ENCODE results near the gene OSBPL7. TPM values are rescaled to one million over a fixed set of nuclear protein-coding genes. Genes with fewer than 3 reads are reported as not detected.

Gene OSBPL7
- total and polyA plus RNA-seq, 2 donors (not counting 3 experiments of a cell fraction or from before 2014, with no cell fraction given): 16.2 to 29.1 TPM

Other genes with a start within 250 kb of the OSBPL7 start
- 495 and 508 TPM in 2 replicates for gene KPNB1, start 171.9 kb downstream of the OSBPL7 start, total RNA-seq
- gene KPNB1, start 171.9 kb downstream of the OSBPL7 start, polyA plus RNA-seq: 108 and 119 TPM in 2 replicates
- 11.7 and 15.3 TPM in 2 replicates for gene TBKBP1, start 127.6 kb downstream of the OSBPL7 start, total RNA-seq
- gene TBKBP1, start 127.6 kb downstream of the OSBPL7 start, polyA plus RNA-seq: 7.0 and 7.2 TPM in 2 replicates
- gene TBX21, start 88.6 kb downstream of the OSBPL7 start, total RNA-seq: not detected in 2 replicates
- not detected in 2 replicates for gene TBX21, start 88.6 kb downstream of the OSBPL7 start, polyA plus RNA-seq
- gene MRPL10, start 9.7 kb upstream of the OSBPL7 start, total RNA-seq: 38.5 and 43.4 TPM in 2 replicates
- 84.0 and 88.1 TPM in 2 replicates for gene MRPL10, start 9.7 kb upstream of the OSBPL7 start, polyA plus RNA-seq
- 0.42 TPM in 1 of 2 replicates, not detected in the other for gene LRRC46, start 9.9 kb upstream of the OSBPL7 start, total RNA-seq
- 0.13 and 0.36 TPM in 2 replicates for gene LRRC46, start 9.9 kb upstream of the OSBPL7 start, polyA plus RNA-seq
- 31.1 and 31.7 TPM in 2 replicates for gene SCRN2, start 19.5 kb upstream of the OSBPL7 start, total RNA-seq
- 47.6 and 48.9 TPM in 2 replicates for gene SCRN2, start 19.5 kb upstream of the OSBPL7 start, polyA plus RNA-seq
- gene SP6, start 29.4 kb upstream of the OSBPL7 start, total RNA-seq: 0.90 and 1.3 TPM in 2 replicates
- 0.11 and 0.13 TPM in 2 replicates for gene SP6, start 29.4 kb upstream of the OSBPL7 start, polyA plus RNA-seq
- gene SP2, start 74.4 kb upstream of the OSBPL7 start, total RNA-seq: 18.5 and 18.6 TPM in 2 replicates
- 10.4 and 11.2 TPM in 2 replicates for gene SP2, start 74.4 kb upstream of the OSBPL7 start, polyA plus RNA-seq
- gene PNPO, start 119.8 kb upstream of the OSBPL7 start, total RNA-seq: 20.6 and 22.0 TPM in 2 replicates
- gene PNPO, start 119.8 kb upstream of the OSBPL7 start, polyA plus RNA-seq: 19.7 and 22.1 TPM in 2 replicates
- not detected in 2 replicates for gene PRR15L, start 136.1 kb upstream of the OSBPL7 start, total RNA-seq
- gene PRR15L, start 136.1 kb upstream of the OSBPL7 start, polyA plus RNA-seq: not detected in 2 replicates
- 109 and 122 TPM in 2 replicates for gene CDK5RAP3, start 149.3 kb upstream of the OSBPL7 start, total RNA-seq
- 128 and 139 TPM in 2 replicates for gene CDK5RAP3, start 149.3 kb upstream of the OSBPL7 start, polyA plus RNA-seq
- gene COPZ2, start 216.0 kb upstream of the OSBPL7 start, total RNA-seq: 12.5 and 16.3 TPM in 2 replicates
- gene COPZ2, start 216.0 kb upstream of the OSBPL7 start, polyA plus RNA-seq: 13.4 and 28.1 TPM in 2 replicates
- gene NFE2L1, start 226.6 kb upstream of the OSBPL7 start, total RNA-seq: 204 and 236 TPM in 2 replicates
- 187 and 196 TPM in 2 replicates for gene NFE2L1, start 226.6 kb upstream of the OSBPL7 start, polyA plus RNA-seq